ENCODE data around the gene USP33. TPM values are rescaled to one million over a fixed set of nuclear protein-coding genes. Genes with fewer than 3 reads are reported as not detected.
"Not testable (repeated sequence)": the region's sequence is repeated elsewhere in the genome, so short reads cannot be mapped to it uniquely, and the experiment has no call there.

Gene USP33
- total and polyA plus RNA-seq, 2 of the 8 experiments (the other 6 are each of a cell fraction or from before 2014, with no cell fraction given): 20.0 to 55.5 TPM

DNA sequence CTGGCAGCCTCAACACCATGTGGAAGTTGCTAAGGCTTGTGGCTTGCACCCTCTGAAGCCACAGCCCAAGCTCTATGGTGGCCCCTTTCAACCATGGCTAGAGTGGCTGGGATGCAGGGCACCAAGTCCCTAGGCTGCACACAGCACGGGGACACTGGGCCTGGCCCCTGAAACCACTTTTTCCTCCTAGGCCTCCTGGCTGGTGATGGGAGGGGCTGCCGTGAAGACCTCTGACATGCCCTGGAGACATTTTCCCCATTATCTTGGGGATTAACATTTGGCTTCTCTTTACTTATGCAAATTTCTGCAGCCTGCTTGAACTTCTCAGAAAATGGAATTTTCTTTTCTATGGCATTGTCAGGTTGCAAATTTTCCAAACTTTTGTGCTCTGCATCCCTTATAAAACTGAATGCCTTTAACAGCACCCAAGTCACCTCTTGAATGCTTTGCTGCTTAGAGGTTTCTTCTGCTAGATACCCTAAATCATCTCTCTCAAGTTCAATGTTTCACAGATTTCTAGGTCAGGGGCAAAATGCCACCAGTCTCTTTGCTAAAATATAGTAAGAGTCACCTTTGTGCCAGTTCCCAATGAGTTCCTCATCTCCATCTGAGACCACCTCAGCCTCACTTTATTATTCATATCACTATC is 26.6 kb upstream of the USP33 start:
- H2BK12ac ChIP-seq (ENCODE audit: low read depth, low read length); H4K8ac ChIP-seq (ENCODE audit: extremely low read depth, insufficient read depth, low read length); H3K9ac ChIP-seq (replicated peaks in 1 of 4; ENCODE audit: extremely low read depth in 1 of 4, low read depth in 3 of 4, low read length in 3 of 4); H2BK20ac ChIP-seq (ENCODE audit: low read length); H3K4me1 ChIP-seq (replicated peaks in 1 of 4; ENCODE audit: control insufficient read depth in 3 of 4, insufficient read depth in 4 of 4, low read length in 3 of 4); H2BK120ac ChIP-seq (replicated peaks; ENCODE audit: low read depth, low read length); H3K4me2 ChIP-seq (ENCODE audit: insufficient read depth in 1 of 2, low read depth in 2 of 2, low read length in 2 of 2); H4K20me1 ChIP-seq (replicated peaks in 1 of 2; ENCODE audit: control insufficient read depth in 1 of 2, insufficient read depth in 2 of 2, low read length in 2 of 2); H3K27ac ChIP-seq (ENCODE audit: low read depth, low read length); H2BK5ac ChIP-seq (ENCODE audit: low read depth, low read length); H4K91ac ChIP-seq (replicated peaks; ENCODE audit: insufficient read length, low read length); H3K23ac ChIP-seq (ENCODE audit: insufficient read length); FAIRE-seq; H2BK15ac ChIP-seq (ENCODE audit: low read length); H3K4ac ChIP-seq (replicated peaks; ENCODE audit: insufficient read length, low read depth, low read length); DNase-seq (ENCODE audit: low read depth in 1 of 2, low spot score in 2 of 2); H3K27me3 ChIP-seq (replicated peaks in 1 of 4; ENCODE audit: control insufficient read depth in 3 of 4, extremely low read depth in 1 of 4, insufficient read depth in 3 of 4, low read length in 3 of 4); H3K4me3 ChIP-seq (ENCODE audit: extremely low read depth in 1 of 4, insufficient read depth in 2 of 4, low read depth in 3 of 4, low read length in 4 of 4); H3K23me2 ChIP-seq (ENCODE audit: low read depth, low read length); H3K56ac ChIP-seq (replicated peaks; ENCODE audit: insufficient read length, low read depth, low read length); H3K9me3 ChIP-seq (ENCODE audit: insufficient read depth in 2 of 2, low read depth in 1 of 2, low read length in 1 of 2); H3K14ac ChIP-seq (ENCODE audit: insufficient read length); H2AFZ ChIP-seq (ENCODE audit: low read length); H3K79me1 ChIP-seq (ENCODE audit: low read depth, low read length); H4K5ac ChIP-seq (ENCODE audit: insufficient read length, low read depth, low read length); H3K18ac ChIP-seq (ENCODE audit: extremely low read depth, low read length); H2AK5ac ChIP-seq (ENCODE audit: low read depth, low read length): not testable (repeated sequence)
- ChIA-PET POLR2A (ENCODE audit: partially characterized antibody) (interaction anchor here (1.2 kb wide), 1 partner anchor 11 kb away, joined by 3 read pairs; no protein-coding TSS in a partner anchor), CTCF (ENCODE audit: partially characterized antibody) (interaction anchor here (0.5 to 0.9 kb wide), 2 partner anchors 72 to 80 kb away, joined by 3 read pairs; no protein-coding TSS in a partner anchor)
- WGBS, 2 experiments (ENCODE audit: extremely low coverage in 1 of 2, insufficient coverage in 1 of 2, insufficient read length in 1 of 2, insufficient replicate concordance in 2 of 2, low coverage in 1 of 2, low lambda C conversion rate in 2 of 2, missing lambda C conversion rate in 1 of 2): 75% methylated on average over 2 of the region's 2 CpGs; no CpG with 5 or more reads in 1 of the 2 experiments
- Histone ChIP-seq H3K79me2 (ENCODE audit: control insufficient read depth in 1 of 2, insufficient read depth in 2 of 2, low read length in 2 of 2) (peaks cover 0 to 13% of the 10 kb centered on the region in 2 experiments; a peak in 2 of 4 replicates), H3K36me3 (ENCODE audit: control insufficient read depth in 2 of 4, insufficient read depth in 4 of 4, low read length in 3 of 4) (peaks cover 2 to 20% (median 9%) of the 10 kb centered on the region in 4 experiments; a peak in 7 of 8 replicates)

Measured in H1 (cell line).